ENCODE data around the gene FXYD3. TPM values are rescaled to one million over a fixed set of nuclear protein-coding genes. Genes with fewer than 3 reads are reported as not detected.

The FXYD3 gene
- polyA plus RNA-seq, 4 donors: 0.48 to 35.2 (median 22.5) TPM

DNA sequence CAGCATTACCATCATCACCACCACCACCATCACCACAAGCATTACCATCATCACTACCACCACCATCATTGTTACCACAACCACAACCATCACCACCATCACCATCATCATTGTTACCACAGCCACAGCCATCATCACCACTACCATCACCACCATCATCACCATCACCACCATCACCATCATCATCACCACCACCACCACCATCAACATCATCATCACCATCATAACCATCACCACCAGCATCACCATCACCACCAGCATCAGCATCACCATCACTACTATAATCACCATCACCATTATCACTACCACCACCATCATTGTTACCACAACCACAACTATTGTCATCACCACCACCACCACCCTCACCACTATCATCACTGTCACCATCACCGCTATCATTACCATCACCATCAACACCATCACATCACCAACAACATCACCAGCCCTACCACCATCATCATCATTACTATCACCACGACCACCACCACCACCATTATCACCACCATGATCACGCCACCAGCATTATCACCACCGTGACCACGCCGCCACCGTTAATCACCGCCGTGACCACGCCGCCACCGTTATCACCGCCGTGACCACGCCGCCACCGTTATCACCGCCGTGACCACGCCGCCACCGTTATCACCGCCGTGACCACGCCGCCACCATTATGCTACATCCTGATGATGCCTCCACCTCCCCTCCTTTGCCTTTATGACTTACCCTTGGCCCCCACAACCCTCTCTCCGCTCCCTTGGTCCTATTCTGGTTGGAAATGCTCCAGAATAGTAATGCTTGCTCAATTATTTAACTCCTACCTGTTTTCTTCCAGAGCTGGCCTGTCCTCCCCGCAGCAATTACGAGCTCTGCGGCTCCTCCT, 10.0 kb upstream of the FXYD3 start:
- DNase-seq (ENCODE audit: low read depth in 4 of 4, low spot score in 3 of 4): no peak

DNA sequence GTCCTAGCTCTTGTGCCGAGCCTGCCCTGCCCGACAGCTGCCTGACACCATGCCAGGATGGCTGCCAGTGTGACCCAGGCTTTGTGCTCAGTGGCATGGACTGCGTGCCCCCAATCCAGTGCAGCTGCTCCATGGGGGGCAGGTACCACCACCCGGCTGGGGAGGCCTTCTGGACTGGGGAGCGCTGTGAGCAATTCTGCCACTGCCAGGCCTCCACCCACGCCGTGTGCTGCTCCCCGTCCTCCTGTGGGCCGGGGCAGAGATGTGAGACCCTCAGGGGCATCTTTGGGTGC, 9.4 kb upstream of the FXYD3 start:
- DNase-seq (ENCODE audit: low read depth in 4 of 4, low spot score in 3 of 4): no peak

DNA sequence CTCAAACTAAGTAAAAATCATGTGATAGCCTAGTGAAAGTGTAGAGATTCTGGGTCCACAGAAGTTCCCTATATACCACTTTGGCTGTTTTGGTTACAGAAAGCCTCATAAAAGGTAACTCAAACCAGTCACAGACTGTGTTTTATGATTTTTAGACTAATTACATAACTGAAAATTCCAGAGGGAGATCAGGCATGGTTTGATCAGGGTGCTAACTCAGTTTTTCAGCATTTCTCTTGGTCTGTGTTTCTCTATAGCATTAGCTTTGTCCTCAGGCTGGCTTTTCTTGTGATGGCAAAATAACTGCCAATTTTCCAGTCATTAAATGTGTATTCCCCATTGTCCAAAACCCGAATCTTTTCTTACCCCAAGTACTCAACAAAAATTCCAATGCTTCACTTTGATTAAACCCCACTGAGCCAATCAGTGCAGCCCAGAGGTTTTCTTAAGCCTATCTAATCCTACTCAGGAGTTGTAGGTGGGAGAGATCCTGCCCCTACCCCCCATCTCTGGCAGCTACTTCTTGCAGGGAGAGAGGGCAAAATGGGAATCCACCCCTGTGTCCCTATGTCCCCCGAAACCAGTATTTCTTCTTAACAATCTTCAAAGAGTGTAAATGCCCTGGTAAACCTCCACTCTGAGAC, 8.6 kb upstream of the FXYD3 start:
- no peak for DNase-seq (ENCODE audit: low read depth in 4 of 4, low spot score in 3 of 4)

DNA sequence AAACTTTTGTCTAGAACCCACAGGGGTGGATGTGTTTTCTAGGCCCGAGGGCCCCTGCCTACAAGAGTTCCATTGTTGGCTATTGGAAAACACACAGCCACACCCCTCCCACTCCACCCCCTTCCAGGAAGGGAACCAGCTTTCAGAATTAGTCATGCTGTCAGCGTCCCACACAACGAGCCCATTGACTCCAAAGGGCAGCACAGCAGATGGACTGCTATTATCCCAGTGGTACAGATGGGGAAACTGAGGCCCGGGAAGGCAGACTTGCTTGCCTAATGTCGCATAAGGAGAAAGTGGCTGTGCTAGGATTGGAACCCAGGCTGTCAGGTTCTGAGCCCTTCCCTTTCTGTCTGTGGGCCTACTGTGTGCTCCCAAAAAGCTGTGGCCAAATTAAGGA, 8.1 kb upstream of the FXYD3 start:
- DNase-seq (ENCODE audit: low read depth in 4 of 4, low spot score in 3 of 4): no peak

DNA sequence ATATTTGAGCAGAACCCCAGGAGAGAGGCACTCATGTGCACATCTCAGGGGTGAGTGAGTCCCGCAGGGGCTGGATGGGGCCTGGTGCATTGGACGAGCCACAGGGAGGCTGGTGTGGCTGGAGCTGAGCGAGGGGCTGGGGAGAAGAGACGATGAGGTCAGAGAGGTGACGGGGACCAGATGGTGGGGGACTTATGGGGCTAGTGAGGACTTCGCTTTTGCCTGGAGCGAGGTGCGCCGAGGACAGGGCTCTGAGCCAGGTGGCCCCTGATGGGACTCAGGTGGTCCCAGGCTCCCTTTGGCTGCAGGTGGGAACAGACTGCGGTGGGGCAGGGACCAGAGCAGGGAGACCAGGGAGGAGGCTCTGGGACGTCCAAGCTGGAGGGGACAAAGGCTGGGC, 6.9 kb upstream of the FXYD3 start:
- DNase-seq (ENCODE audit: low read depth in 4 of 4, low spot score in 3 of 4): no peak

DNA sequence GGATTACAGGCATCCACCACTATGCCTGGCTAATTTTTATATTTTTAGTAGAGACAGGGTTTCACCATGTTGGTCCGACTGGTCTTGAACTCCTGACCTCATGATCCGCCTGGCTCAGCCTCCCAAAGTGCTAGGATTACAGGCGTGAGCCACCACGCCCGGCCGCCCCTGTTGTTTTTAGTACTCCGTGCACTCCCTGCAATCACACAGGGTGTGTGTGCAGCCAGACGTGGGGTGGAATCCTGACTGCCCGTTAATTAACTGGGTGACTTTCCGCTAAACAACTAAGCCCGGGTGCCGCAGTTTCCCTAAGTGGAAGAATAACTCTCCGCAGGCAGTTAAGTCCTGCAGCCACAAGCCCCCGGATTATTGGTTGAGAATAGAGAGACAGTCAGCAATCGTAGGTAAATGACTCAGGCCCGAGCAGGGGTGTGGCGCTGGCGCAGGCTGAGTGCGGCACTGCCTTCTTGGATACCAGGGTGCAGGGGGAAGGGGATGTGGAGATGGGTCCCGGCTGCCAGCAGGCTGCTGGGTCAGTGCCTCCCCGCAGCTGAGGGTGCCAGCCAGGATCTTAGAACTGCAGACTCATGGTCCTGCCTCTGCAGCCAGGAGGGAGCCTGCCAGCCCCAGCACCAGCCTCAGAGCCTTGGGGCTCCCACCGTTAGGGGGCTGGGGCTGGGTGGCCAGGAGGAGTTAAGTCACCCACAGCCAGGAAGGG, 6.1 kb upstream of the FXYD3 start:
- DNase-seq (ENCODE audit: low read depth in 4 of 4, low spot score in 3 of 4): no peak

DNA sequence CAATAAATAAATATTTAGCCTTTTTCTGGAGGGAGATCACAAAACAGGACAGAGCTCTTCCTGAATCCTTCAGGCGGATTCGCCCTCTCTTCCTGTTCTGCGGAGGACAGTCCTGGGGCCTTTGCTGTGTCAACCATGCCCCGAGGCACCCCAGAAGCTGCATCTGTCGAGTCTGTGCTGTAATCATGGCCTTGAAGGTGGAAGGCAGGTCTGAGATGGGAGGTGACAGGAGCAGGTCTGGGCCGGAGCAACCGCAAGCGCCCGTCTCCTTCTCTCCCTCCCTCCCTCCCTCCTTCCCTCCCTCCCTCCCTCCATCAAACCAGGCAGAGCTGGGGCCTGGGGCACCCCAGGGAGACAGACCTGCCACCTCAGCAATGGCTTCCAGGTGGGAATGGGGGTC, 4.6 kb upstream of the FXYD3 start:
- DNase-seq (ENCODE audit: low read depth in 4 of 4, low spot score in 3 of 4): no peak

DNA sequence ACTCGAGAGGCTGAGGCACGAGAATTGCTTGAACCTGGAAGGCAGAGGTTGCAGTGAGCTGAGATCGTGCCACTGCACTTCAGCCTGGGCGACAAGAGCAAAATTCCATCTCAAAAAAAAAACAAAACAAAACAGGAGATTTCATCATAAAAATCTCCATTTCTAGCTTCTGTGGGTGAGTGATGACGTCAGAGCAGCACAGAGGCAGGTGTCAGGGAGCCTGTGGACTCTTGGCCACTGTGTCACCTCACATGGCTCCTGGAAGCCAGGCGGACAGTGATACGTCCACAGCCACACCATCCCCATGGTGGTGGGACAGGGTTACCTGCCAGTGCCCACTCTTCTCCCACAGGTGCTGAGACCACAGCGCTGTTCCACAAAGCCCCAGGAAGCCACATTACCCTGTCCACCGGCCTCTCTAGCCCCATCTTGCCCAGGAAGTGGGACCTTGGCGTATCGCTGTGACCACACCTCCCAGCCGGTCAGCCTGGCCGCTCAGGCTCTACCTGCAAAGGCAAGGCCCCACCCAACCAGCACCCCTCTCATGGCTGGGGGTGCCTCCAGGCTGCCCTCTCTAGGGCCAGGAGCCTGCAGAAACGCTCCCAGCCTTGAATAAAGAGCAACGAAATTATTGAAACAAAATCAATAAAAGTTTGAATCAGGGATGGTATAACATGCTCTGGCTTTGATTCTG, 2.5 kb upstream of the FXYD3 start:
- DNase-seq (ENCODE audit: low read depth in 4 of 4, low spot score in 3 of 4): no peak

DNA sequence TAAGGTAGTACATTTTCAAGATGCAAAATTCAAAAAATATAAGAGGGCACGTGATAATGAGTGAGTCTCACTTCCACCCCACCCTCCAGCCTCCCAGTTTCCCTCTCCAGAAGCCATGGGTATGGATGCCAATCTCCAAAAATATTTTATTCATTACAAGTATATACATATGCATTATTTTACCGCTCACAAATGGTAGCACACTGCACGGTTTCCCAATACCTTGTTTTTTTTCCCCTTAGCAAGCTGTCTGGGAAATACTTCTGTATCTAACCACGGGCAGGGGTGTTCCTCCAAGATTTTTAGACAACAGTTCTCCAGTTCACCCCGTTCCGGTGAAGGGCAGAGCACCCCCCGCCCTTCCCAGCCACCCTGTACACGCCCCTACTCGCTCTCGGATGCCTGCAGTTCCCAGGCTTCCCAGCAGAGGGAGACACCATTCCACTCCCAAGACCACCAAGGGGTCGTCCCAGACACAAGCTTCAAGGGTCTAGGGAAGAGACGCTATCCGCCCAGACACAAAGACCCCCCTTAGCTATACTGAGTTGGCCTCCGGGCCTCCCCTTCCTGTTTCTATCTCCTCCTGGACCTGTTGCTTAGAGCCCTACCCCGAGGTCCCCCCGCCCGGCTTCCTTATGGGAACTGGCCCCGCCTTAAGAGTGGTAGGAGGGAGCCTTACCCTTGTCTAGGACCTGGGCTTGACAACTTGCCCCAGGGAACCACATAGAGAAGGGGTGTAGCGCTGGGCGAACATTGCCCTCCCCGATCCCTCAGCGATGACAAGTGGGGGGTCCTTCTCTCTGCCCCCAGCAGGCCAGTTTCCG, 1.1 kb upstream of the FXYD3 start:
- peak; percentile 53 to 68 (median 65) for DNase-seq (ENCODE audit: low read depth in 4 of 4, low spot score in 3 of 4)

DNA sequence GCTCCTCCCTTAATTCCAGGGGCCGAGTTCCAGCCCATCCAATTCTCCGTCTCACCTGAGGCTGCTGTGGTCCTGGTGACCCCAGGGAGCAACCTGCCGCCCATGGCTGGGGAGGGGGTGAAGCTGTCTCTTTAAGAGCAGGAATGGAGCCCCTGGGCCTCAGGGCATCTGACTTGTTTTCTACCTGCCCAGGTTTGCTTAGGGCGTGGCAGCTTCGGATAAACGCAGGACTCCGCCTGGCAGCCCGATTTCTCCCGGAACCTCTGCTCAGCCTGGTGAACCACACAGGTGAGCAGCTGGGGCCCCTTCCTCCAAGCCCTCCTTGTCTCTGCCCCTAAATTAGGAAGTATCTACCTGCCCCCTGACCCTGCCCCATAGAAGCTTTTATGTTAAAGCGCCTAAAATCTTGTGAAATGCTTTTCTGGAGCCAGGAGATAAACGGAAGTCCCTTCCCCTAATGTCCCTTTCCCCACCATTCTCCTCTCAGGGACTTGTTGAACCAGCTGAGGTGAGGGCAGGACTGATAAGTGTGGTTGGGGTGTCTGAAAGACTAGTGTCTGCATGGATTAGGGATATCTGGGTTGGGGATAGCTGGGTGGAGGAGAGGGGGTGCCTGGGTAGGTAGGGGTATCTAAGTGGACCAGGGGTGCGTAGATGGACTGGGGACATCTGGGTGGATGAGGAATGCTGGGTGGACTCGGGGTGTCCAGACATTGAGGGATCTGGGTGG, 614 bp downstream of the FXYD3 start:
- DNase-seq (ENCODE audit: low read depth in 4 of 4, low spot score in 3 of 4): no peak

DNA sequence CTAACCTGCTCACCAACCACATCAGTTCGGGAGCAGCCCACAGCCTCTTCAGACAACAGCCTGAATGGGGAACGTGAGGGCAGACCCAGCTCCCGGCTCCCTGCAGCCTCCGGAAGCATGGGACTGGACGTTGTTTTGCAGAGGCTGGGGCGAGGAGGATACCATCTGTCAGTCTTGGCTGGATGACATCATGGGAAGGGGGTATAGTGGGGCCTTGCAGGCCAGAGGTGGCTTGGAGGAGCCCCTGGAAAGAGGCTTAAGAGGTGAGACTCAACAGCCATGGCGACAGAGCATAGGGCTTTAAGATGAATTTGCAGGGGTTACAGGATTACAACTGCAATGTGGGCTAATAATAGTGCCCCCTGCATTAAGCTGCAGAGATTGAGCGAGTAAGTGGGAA, 1.5 kb downstream of the FXYD3 start:
- DNase-seq (ENCODE audit: low read depth in 4 of 4, low spot score in 3 of 4): no peak

DNA sequence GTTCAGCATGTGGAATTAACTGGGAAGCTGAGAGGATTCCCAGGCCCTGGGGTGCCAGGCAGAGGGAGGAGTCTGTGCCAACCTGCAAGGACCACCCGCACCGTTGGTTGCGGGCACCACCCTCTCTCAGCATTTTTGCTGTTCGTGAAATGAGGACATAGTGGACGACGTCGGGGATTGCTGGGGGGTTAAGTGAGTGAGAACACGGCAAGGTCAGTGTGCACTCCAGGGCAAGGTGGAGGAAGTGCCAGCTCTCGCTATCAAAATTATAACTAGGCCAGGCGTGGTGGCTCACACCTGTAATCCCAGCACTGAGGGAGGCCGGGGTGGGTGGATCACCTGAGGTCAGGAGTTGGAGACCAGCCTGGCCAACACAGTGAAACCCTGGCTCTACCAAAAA, 2.2 kb downstream of the FXYD3 start:
- DNase-seq (ENCODE audit: low read depth in 4 of 4, low spot score in 3 of 4): no peak

DNA sequence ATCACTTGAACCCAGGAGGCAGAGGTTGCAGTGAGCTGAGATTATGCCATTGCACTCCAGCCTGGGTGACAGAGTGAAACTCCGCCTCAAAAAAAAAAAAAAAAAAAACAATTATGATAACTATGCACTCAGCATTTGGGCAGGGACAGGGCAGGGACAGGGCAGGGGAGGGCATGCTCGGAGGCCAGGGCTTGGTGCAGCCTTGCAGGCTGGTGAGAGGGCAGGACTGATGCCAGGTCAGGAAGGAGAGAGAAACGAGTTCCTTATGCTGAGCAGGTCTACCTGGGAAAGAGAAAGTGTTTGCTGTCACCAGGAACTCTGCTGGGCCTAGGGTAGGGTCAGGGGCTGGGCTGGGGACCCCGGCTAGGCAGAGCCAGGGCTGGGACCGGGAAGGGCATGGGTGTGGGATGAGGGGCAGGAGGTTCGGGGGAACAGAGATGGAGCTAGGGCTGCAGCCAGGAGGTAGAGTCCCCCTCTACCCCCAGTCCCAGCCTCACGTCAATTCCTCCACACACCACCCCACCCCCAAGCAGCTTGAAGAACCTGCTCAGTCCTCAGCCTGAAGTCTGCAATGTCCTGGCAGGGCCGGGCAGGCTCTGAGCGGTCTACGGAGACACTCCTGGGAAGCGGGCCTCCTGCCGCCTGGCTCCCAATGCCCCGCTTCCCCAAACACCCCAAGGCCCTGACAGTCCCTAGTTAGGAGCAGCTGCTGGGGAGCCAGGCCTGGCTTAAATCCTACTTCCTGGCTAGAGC, 2.8 kb downstream of the FXYD3 start:
- DNase-seq (ENCODE audit: low read depth in 4 of 4, low spot score in 3 of 4): no peak

DNA sequence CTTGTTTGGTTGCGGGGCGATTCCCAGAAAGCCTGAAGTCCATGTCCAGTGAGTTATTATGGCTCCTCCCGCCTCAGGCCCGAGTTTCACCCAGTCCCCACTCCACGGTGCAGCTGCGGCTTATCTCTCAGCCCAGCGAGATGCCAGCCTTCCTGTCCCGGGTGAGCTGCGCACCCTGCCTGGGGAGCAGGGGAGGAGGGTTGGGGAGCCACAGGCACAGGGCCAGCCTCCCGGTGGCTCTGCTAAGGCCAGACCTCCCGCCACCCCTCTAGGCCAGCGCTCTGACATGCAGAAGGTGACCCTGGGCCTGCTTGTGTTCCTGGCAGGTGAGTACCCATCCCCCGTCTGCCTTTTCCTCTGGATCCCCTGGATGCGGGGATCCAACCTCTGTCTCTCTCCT, 3.5 kb downstream of the FXYD3 start:
- DNase-seq (ENCODE audit: low read depth in 4 of 4, low spot score in 3 of 4): no peak

DNA sequence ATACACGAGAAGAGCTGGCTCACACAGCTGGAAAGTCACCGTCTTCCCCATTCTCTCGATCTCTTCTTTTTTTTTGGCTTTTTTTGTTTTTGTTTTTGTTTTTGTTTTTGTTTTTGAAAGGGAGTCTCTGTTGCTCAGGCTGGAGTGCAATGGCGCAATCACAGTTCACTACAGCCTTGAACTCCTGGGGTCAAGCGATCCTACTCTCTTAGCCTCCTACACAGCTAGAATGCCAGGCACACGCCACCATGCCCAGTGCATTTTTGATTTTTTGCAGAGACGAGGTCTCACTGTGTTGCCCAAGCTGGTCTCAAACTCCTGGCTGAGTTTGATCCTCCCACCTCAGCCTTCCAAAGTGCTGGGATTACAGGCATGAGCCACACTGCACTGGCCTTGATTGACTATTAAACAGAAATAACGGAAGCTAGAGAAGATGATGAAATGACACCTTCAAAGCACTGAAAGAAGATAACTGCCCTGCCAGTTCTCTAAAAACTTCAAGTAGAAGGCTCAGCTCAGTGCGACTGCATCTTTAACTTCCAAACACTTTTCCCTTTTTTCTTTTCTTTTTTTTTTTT, 4.0 kb downstream of the FXYD3 start:
- no peak for DNase-seq (ENCODE audit: low read depth in 4 of 4, low spot score in 3 of 4)

DNA sequence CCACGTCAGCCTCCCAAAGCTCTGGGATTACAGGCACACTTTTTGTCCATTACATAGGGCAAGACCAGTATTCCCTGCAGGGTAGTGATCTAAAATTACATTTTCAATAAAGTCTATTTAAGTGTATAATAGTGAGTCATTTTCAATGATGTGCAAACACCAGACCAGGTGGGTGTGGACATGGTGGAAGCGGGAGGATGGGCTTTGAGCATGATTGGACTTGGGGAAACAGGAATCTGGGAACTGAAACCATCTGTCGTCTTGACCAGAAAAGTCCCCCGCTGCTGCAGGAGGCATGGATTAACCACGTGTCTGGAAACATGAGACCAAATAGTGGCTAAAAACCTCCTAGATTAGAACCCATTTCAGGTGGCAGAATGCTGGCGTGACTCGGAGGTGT, 4.9 kb downstream of the FXYD3 start:
- no peak for DNase-seq (ENCODE audit: low read depth in 4 of 4, low spot score in 3 of 4)

DNA sequence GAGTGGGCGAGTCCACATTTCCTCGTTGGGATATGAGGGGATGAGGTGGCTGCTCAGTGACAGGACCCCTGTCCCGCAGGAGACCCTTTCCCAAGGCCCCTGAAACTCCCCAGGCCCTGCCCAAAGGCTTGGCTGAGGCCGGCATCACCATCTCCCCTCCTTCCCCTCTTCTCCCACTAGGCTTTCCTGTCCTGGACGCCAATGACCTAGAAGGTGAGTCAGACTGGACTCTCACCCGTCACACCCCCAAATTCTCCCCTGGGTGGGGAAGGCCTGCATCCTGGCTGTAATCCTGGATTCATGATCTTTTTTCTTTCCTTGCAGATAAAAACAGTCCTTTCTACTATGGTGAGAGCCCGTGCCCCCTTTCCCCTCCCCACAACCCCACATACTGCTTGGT, 5.3 kb downstream of the FXYD3 start:
- DNase-seq (ENCODE audit: low read depth in 4 of 4, low spot score in 3 of 4): no peak

DNA sequence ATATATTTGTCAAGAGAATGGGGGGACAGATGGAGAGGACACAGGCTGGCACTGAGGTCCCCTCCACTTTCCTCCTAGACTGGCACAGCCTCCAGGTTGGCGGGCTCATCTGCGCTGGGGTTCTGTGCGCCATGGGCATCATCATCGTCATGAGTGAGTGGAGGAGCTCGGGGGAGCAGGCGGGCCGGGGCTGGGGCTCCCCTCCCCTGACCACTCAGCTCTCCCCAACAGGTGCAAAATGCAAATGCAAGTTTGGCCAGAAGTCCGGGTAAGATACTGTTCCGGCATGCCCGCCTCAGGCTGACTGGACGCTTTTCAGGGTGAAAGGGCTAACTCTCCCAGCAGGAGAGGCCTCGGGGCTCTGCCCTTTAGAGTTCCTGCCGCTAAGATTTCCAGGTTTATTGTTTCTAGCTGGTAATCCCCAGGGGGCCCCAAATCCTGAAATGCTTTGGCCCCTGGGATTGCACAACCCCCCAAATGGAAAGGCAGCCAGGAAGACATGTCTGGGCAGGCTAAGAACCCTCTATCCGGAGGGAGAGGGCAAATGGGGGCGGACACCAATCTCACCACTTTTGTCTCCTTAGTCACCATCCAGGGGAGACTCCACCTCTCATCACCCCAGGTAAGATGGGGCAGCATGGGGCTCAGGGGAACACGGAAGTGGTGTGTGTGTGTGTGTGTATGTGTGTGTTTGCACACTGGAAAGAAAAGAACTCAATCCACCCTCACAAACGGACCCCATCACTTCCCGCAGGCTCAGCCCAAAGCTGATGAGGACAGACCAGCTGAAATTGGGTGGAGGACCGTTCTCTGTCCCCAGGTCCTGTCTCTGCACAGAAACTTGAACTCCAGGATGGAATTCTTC, 7.3 kb downstream of the FXYD3 start:
- DNase-seq (ENCODE audit: low read depth in 4 of 4, low spot score in 3 of 4): no peak

Measured in left renal pelvis (tissue), 4 donors.